Calu3 (cell line): ENCODE data around the gene DTHD1. TPM values are rescaled to one million over a fixed set of nuclear protein-coding genes. Genes with fewer than 3 reads are reported as not detected.

ENCODE experiments used
- BruUV-seq: library from RNA; stranded (reverse); fragments of 400-500 nt; replicated peaks from 2 replicates; lab custom pipeline; 2021; lab: Mats Ljungman, UMichigan
- CTCF ChIA-PET: fragments of 300-600 bp; sonication (Branson Sonifier 250); formaldehyde crosslinking; loops from one replicate; lab custom pipeline; 2022; ENCODE audit warnings: antibody characterized with exemption; lab: Charles Lee
- DNase-seq: peaks from one replicate; pipeline ENCODE4 v3.0.0; 2022
- H3K27ac Mint-ChIP-seq: one replicate; pipeline ENCODE4 v1.8.0; 2022; ENCODE audit warnings: mixed read lengths; ENCODE audit not compliant: unreplicated experiment
- H3K27me3 Mint-ChIP-seq: one replicate; pipeline ENCODE4 v1.8.0; 2022; ENCODE audit warnings: mixed read lengths; ENCODE audit not compliant: unreplicated experiment
- H3K36me3 Mint-ChIP-seq: one replicate; pipeline ENCODE4 v1.8.0; 2022; ENCODE audit warnings: mild to moderate bottlenecking, moderate library complexity, mixed read lengths; ENCODE audit not compliant: insufficient read depth, unreplicated experiment
- H3K4me1 Mint-ChIP-seq: one replicate; pipeline ENCODE4 v1.8.0; 2022; ENCODE audit warnings: mild to moderate bottlenecking, low read depth, mixed read lengths; ENCODE audit not compliant: unreplicated experiment
- H3K4me3 Mint-ChIP-seq: one replicate; pipeline ENCODE4 v1.8.0; 2022; ENCODE audit warnings: mild to moderate bottlenecking, low read depth, moderate library complexity, mixed read lengths; ENCODE audit not compliant: unreplicated experiment
- H3K9me3 Mint-ChIP-seq: one replicate; pipeline ENCODE4 v1.8.0; 2022; ENCODE audit warnings: low read depth, mixed read lengths; ENCODE audit not compliant: unreplicated experiment
- intact Hi-C: fragments of 100-400 bp; cut with micrococcal nuclease; formaldehyde crosslinking; loops from one replicate; pipeline ENCODE4 v1.10.0; 2022; ENCODE audit not compliant: unreplicated experiment
- total RNA-seq: library from RNA; stranded (reverse); gene quantifications from 2 replicates; pipeline ENCODE4 v1.2.3, GENCODE V29; 2022
- TF ChIP-seq, protein P1 (sequence below): fragments of 200-600 bp; IDR thresholded peaks from one replicate; pipeline ENCODE4 v1.8.0; 2022; ENCODE audit warnings: antibody characterized with exemption; ENCODE audit not compliant: unreplicated experiment

DTHD1 gene
- total RNA-seq, 1 experiment from 2014 or later: not detected

GRCh38 chr4:36341936-36342335, 60.5 kb downstream of the DTHD1 start:
- TF ChIP-seq, protein P1, sequence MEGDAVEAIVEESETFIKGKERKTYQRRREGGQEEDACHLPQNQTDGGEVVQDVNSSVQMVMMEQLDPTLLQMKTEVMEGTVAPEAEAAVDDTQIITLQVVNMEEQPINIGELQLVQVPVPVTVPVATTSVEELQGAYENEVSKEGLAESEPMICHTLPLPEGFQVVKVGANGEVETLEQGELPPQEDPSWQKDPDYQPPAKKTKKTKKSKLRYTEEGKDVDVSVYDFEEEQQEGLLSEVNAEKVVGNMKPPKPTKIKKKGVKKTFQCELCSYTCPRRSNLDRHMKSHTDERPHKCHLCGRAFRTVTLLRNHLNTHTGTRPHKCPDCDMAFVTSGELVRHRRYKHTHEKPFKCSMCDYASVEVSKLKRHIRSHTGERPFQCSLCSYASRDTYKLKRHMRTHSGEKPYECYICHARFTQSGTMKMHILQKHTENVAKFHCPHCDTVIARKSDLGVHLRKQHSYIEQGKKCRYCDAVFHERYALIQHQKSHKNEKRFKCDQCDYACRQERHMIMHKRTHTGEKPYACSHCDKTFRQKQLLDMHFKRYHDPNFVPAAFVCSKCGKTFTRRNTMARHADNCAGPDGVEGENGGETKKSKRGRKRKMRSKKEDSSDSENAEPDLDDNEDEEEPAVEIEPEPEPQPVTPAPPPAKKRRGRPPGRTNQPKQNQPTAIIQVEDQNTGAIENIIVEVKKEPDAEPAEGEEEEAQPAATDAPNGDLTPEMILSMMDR: no peak
- no peak overlapping the region for H3K27ac Mint-ChIP-seq
- no peaks in the 10 kb centered on the region for H3K4me1 Mint-ChIP-seq
- H3K4me3 Mint-ChIP-seq: no peak overlapping the region
- no peaks in the 10 kb centered on the region for H3K36me3 Mint-ChIP-seq
- no peaks in the 10 kb centered on the region for H3K27me3 Mint-ChIP-seq
- no TSS peak for BruUV-seq
- CTCF ChIA-PET: no interaction called here
- intact Hi-C loops: no loop called here
- no peaks in the 10 kb centered on the region for H3K9me3 Mint-ChIP-seq
- no peak for DNase-seq

GRCh38 chr4:36343501-36344175, 62.2 kb downstream of the DTHD1 start:
- no peaks in the 10 kb centered on the region for H3K9me3 Mint-ChIP-seq
- BruUV-seq: no TSS peak
- no peaks in the 10 kb centered on the region for H3K27me3 Mint-ChIP-seq
- TF ChIP-seq, protein P1: no peak
- no peak overlapping the region for H3K27ac Mint-ChIP-seq
- peaks cover 4% of the 10 kb centered on the region for H3K4me1 Mint-ChIP-seq
- CTCF ChIA-PET: interaction anchor here (0.5 kb wide), 1 partner anchor 95 kb away, joined by 3 read pairs; no protein-coding TSS in a partner anchor
- DNase-seq: no peak
- intact Hi-C loops: no loop called here
- no peaks in the 10 kb centered on the region for H3K36me3 Mint-ChIP-seq
- H3K4me3 Mint-ChIP-seq: no peak overlapping the region

DNA sequence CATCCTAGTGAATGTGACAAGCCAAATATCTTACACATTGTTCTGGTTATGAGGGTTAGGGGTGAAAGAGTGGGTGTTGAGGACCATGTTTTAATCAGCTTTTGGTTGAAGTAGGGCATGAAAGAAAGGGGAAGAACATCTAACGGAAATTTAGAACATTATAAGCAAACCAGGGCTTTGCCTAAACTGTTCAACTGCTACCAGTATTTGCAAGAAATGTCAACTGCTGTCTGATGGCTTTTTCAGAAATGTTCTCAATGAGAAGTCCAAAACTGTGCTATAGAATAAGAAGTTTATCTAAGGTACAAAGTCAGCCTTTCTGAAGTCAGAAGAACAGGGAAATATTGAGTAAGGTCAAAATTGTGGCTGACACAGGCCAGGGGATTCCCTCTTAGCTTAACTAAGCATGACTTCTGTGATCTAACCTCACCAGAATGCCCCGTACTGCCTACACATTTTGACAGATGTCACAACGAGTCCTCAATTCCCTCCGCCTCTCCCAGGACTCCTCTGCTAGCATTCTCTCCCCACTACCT, 67.1 kb downstream of the DTHD1 start:
- intact Hi-C loops: no loop called here
- Mint-ChIP-seq H3K9me3 (no peaks in the 10 kb centered on the region), H3K27me3 (no peaks in the 10 kb centered on the region), H3K4me3 (no peak overlapping the region), H3K36me3 (no peaks in the 10 kb centered on the region), H3K4me1 (peaks cover 25% of the 10 kb centered on the region), H3K27ac (no peak overlapping the region)
- TF ChIP-seq, protein P1: no peak
- CTCF ChIA-PET: no interaction called here
- no peak for DNase-seq
- no TSS peak for BruUV-seq

GRCh38 chr4:36349938-36350549, 68.6 kb downstream of the DTHD1 start:
- no TSS peak for BruUV-seq
- no peak overlapping the region for H3K4me3 Mint-ChIP-seq
- TF ChIP-seq, protein P1: no peak
- H3K27ac Mint-ChIP-seq: no peak overlapping the region
- no peaks in the 10 kb centered on the region for H3K36me3 Mint-ChIP-seq
- intact Hi-C loops: no loop called here
- DNase-seq: no peak
- no peaks in the 10 kb centered on the region for H3K27me3 Mint-ChIP-seq
- H3K9me3 Mint-ChIP-seq: no peaks in the 10 kb centered on the region
- CTCF ChIA-PET: no interaction called here
- H3K4me1 Mint-ChIP-seq: peaks cover 25% of the 10 kb centered on the region
